Effector CD8-positive, alpha-beta T cell (primary cell): ENCODE results near the gene MAST2.
"Not testable (repeated sequence)": the region's sequence is repeated elsewhere in the genome, so short reads cannot be mapped to it uniquely, and the experiment has no call there.

Experiments
- DNase-seq: peaks from one replicate; lab custom pipeline; 2025; lab: John Stamatoyannopoulos, UW

Gene MAST2

GRCh38 chr1:45857755-45858492 is 54.5 kb downstream of the MAST2 start:
- DNase-seq, result not testable (repeated sequence)

- DNase-seq, result no peak
Measured at GRCh38 chr1:45859221-45859620, 55.8 kb downstream of the MAST2 start.

GRCh38 chr1:45862008-45862407 is 58.6 kb downstream of the MAST2 start:
- no peak for DNase-seq

- no peak for DNase-seq
Measured at GRCh38 chr1:45863218-45863617, 59.8 kb downstream of the MAST2 start.

GRCh38 chr1:45864167-45865106 is 61.0 kb downstream of the MAST2 start:
- no peak for DNase-seq

- no peak for DNase-seq
Measured at GRCh38 chr1:45867697-45868348, 64.4 kb downstream of the MAST2 start.

DNA sequence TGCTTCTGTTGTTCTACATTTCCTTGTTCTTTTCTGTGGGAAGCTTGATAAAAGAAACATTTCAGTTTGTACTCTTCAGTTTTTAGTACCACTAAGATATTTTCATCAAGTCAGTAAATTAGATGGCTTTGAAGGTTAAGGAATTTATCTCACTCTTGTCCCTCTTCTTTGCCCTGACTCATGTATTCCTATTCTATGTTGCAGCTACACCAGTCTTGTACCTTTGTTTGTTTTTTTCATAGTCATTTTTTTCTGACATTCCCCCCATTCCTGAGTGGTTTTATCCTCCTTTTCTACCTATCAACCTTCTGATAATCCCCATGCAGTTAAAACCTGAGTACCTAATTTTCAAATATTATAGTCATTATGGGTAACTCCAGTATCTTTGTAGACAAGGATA is 65.4 kb downstream of the MAST2 start:
- DNase-seq, result no peak

DNA sequence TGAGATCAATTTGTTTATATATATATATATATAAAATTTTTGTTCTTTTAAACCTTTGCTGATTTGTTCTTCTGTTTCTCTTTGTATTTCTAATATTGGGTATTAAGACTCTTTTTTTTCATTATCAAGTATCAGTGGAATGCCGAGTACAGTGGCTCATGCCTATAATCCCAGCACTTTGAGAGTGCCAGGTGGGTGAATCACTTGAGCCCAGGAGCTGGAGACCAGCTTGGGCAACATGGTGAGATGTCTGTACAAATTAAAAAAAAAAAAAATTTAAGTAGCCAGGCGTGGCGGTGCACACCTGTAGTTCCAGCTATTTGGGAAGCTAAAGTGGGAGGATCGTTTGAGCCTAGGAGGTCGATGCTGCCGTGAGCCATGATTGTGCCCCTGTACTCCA is 67.1 kb downstream of the MAST2 start:
- DNase-seq, result no peak

DNA sequence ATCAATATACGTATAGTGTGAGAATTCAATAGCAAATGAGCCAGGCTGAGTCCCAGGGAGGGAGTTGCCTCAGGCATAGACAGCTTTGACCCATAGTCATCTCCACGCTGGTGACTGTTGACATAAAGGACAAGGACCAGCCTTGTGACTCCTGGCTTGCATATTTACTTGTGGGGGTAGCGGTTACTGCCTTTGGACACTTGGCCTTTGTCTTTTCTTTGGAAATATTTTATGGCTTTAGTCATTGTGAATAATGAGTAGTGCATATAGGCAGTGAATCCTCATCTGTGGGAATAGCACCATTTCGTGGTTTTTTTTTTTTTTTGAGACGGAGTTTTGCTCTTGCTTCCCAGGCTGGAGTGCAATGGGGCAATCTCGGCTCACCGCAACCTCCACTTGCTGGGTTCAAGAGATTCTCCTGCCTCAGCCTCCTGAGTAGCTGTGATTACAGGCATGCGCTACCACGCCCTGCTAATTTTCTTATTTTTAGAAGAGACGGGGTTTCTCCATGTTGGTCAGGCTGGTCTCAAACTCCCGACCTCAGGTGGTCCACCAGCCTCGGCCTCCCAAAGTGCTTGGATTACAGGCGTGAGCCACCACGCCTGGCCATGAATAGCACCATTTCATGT is 68.9 kb downstream of the MAST2 start:
- DNase-seq, result not testable (repeated sequence)

GRCh38 chr1:45876000-45876617 is 72.7 kb downstream of the MAST2 start:
- no peak for DNase-seq

DNA sequence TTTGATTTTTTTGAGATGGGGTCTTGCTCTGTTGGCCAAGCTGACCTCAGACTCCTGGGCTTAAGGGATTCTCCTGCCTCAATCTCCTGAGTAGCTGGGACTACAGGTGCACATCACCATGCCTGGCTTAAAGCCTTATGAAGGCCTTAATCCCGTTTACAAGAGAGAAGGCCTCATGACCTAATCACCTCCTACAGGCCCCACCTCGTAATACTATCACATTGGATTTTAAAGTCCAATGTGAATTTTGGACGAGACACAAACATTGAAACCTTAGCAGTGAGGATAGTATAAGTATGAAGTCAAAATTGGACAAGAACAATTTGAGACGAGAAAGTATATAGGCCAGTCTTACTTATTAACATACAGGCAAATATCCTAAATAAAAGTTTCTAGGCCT is 73.9 kb downstream of the MAST2 start:
- no peak for DNase-seq

DNA sequence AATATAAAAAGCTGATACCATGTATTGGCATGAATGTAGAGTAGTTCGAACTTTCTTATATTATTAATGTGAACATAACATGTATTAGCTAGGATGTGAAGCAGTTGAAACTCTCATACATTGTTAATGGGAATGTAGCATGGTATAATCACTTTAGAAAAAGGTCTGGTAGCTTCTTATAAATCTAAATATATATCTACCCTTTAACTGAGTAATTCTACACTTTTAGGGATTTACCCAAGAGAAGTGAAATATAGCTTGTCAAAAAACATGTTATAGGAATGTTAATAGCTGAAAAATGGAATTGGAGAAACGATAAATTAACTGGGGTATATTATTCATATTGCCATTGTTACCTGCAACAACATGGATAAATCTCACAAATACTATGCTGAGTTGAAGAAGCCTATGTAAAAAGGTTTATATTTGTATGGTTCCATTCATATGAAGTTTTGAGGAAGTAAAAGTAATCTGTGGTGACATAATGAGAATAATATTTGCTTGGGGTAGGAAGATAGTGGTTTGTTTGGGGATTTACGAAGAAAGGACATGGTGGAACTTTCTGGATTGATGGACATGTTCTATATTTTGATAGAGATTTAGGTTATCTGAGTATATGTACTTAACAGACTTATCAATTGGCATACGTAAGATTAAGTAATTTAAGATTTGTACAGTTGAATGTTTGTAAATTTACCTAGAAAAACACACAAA is 76.6 kb downstream of the MAST2 start:
- DNase-seq, result no peak

GRCh38 chr1:45880930-45881329 is 77.5 kb downstream of the MAST2 start:
- DNase-seq, result no peak

DNA sequence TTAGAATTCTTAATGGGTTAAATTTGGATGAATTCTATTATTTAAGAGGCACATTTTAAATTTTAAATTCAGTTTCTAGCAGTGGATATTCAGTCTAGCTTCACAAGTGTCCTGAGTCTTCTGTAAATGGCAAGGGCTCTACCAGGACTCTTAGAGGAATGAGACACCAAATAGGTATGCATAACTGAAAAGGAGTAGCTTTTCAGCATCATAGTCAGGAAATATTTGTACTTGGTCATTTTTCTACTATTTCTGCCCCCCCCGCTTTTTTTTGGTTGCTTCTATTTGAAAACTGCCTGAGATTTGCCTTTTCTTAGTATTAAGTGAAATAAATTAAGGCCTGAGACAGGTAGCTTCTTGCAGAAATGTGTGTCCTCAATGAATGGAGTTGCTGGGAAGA is 80.2 kb downstream of the MAST2 start:
- no peak for DNase-seq

DNA sequence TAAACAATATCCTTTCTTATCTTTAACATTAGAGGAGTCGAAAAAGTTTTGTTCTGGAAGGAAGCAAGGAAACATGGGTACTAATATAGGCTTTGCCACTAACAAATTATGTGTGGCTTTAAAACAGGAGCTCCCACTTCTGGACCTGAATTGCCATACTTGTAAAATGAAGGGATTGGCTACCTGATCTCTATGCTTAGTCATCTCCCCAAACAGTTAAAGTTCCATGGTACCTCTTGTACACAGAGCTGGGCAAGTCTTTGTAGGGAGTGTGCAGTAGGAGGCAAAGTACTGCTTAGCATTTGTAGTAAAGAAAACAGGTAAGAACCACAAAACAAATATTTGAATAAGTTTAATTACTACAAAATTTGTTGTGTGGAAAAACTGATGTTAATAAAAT is 81.3 kb downstream of the MAST2 start:
- DNase-seq, result no peak

DNA sequence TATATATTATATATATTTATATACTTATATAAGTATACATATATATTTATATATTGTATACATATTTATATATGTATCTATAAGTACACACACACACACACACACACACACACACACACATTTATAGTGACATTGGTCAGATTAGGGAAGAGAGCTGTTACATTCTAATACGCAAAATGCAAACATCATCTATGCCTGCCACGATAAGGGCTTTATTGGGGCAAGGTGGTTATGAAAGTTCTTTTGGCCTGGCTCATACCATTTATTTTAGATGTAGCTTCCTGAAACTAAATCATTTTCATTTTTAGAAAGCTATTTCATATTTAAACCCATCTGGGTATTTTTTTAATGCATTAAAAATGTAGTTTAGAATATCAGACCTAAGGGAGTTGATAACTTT is 82.8 kb downstream of the MAST2 start:
- DNase-seq, result no peak

- DNase-seq, result no peak
Measured at GRCh38 chr1:45887156-45887842, 83.9 kb downstream of the MAST2 start.

DNA sequence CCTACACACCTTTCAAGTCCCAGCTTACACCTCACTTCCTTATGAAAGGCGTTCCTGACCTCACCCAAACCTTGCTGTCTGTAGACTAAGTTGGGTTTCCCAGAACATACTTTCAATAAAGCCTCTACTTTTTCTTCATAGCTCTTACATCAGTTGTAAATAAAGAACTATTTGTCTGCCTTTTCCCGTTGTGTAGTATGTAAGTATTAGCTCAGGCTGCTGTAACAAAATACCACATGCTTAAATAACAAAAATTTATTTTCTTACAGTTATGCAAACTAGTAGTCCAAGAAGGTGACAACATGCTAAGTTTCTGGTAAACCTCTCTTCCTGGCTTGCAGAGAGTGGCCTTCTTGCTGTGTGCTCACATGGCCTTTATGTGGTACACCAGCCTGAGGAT is 86.7 kb downstream of the MAST2 start:
- DNase-seq, result no peak

- no peak for DNase-seq
Measured at GRCh38 chr1:45891087-45891486, 87.7 kb downstream of the MAST2 start.

DNA sequence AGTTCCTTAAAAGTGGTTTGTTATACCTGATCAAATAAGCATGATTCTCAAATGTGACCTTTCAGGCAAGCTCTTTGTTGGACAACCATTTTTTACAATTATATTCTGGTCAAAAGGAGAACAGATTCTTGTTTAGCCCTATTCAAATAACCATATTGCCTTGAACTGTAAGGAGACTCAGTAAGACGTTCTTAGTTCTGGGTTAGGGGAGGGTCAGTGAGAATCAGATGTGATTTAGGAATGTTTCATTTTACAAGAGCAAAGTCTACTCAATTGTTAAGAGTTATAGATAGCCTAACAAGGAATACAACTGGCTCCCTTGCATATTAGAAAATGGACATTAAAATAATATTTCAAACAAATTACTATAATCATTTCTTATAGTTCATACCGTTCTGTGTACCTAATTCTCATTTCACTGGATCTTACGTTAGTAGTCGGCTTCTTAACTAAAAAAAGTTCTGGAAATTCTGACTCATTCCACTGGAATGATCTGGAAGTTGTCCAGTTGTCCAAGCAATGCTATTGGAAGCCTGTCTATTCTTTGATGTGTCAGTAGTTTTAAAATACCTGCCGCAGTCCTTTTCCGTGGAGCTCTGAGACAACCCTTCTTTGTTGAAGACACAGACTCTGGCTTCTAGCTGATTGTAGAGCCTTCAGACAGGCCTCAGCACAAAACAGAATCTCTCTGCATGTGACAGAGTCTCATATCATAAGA is 88.8 kb downstream of the MAST2 start:
- DNase-seq, result no peak
